ENCODE data around the gene SORBS2. TPM values are rescaled to one million over a fixed set of nuclear protein-coding genes. Genes with fewer than 3 reads are reported as not detected.

The SORBS2 gene
- total RNA-seq, 1 donor from 2014 or later: 60.4 TPM

- H3K27me3 ChIP-seq: no peaks in the 10 kb centered on the region
- no peaks in the 10 kb centered on the region for H3K4me1 ChIP-seq
- no peaks in the 10 kb centered on the region for H3K36me3 ChIP-seq
- H3K27ac ChIP-seq: no peak overlapping the region
- intact Hi-C loops (cut with DNase I): no loop called here
- no peaks in the 10 kb centered on the region for H3K9me3 ChIP-seq
- no peak overlapping the region for H3K4me3 ChIP-seq
- no peak for TF ChIP-seq POLR2A (IDR thresholded peaks at IDR 0.05)
- TF ChIP-seq POLR2AphosphoS5 (IDR thresholded peaks at IDR 0.05; ENCODE audit: insufficient read depth in 1 of 2, low read depth in 1 of 2): no peak
- TF ChIP-seq CTCF (IDR thresholded peaks at IDR 0.05): no peak
- no peak for DNase-seq (ENCODE audit: extremely low spot score in 2 of 2)
These were observed 10.8 kb upstream of the SORBS2 start for GRCh38 chr4:185822791-185823190.

- H3K27ac ChIP-seq: no peak overlapping the region
- no peaks in the 10 kb centered on the region for H3K4me1 ChIP-seq
- H3K9me3 ChIP-seq: no peaks in the 10 kb centered on the region
- H3K4me3 ChIP-seq: no peak overlapping the region
- no peak for DNase-seq (ENCODE audit: extremely low spot score in 2 of 2)
- H3K36me3 ChIP-seq: no peaks in the 10 kb centered on the region
- intact Hi-C loops (cut with DNase I): no loop called here
- no peaks in the 10 kb centered on the region for H3K27me3 ChIP-seq
- TF ChIP-seq POLR2AphosphoS5 (IDR thresholded peaks at IDR 0.05; ENCODE audit: insufficient read depth in 1 of 2, low read depth in 1 of 2): no peak
These were observed 9.0 kb upstream of the SORBS2 start for GRCh38 chr4:185821029-185821419.

GRCh38 chr4:185820146-185821028 is 8.4 kb upstream of the SORBS2 start:
- Histone ChIP-seq H3K27ac (no peak overlapping the region), H3K4me3 (no peak overlapping the region), H3K4me1 (no peaks in the 10 kb centered on the region)

GRCh38 chr4:185819144-185819543 is 7.2 kb upstream of the SORBS2 start:
- no peak for TF ChIP-seq POLR2AphosphoS5 (IDR thresholded peaks at IDR 0.05; ENCODE audit: insufficient read depth in 1 of 2, low read depth in 1 of 2)
- TF ChIP-seq POLR2A (IDR thresholded peaks at IDR 0.05): no peak
- no peak for TF ChIP-seq CTCF (IDR thresholded peaks at IDR 0.05)
- Histone ChIP-seq H3K4me1 (no peaks in the 10 kb centered on the region), H3K4me3 (no peak overlapping the region), H3K27ac (no peak overlapping the region), H3K36me3 (no peaks in the 10 kb centered on the region), H3K9me3 (no peaks in the 10 kb centered on the region), H3K27me3 (no peaks in the 10 kb centered on the region)
- no peak for DNase-seq (ENCODE audit: extremely low spot score in 2 of 2)
- intact Hi-C loops (cut with DNase I): no loop called here

More at GRCh38 chr4:185820146-185821028, 8.4 kb upstream of the SORBS2 start:
- no peaks in the 10 kb centered on the region for H3K27me3 ChIP-seq
- no peaks in the 10 kb centered on the region for H3K36me3 ChIP-seq
- intact Hi-C loops (cut with DNase I): no loop called here
- TF ChIP-seq POLR2AphosphoS5 (IDR thresholded peaks at IDR 0.05; ENCODE audit: insufficient read depth in 1 of 2, low read depth in 1 of 2): no peak
- TF ChIP-seq POLR2A (IDR thresholded peaks at IDR 0.05): no peak
- TF ChIP-seq CTCF (IDR thresholded peaks at IDR 0.05): no peak
- no peak for DNase-seq (ENCODE audit: extremely low spot score in 2 of 2)
- no peaks in the 10 kb centered on the region for H3K9me3 ChIP-seq

- TF ChIP-seq CTCF (IDR thresholded peaks at IDR 0.05) (no peak), POLR2A (IDR thresholded peaks at IDR 0.05) (no peak), POLR2AphosphoS5 (IDR thresholded peaks at IDR 0.05; ENCODE audit: insufficient read depth in 1 of 2, low read depth in 1 of 2) (no peak)
- Histone ChIP-seq H3K27ac (no peak overlapping the region), H3K36me3 (no peaks in the 10 kb centered on the region), H3K4me1 (no peaks in the 10 kb centered on the region), H3K4me3 (no peak overlapping the region), H3K9me3 (no peaks in the 10 kb centered on the region), H3K27me3 (no peaks in the 10 kb centered on the region)
- intact Hi-C loops (cut with DNase I): no loop called here
- no peak for DNase-seq (ENCODE audit: extremely low spot score in 2 of 2)
These were observed 5.4 kb upstream of the SORBS2 start for GRCh38 chr4:185817403-185817818.
